HG02588 (cell line): ENCODE measurements around the gene SLC35E3.
A peak's percentile ranks its signal among the peaks of the same experiment; 100 is the strongest.

Source experiments
- ATAC-seq: cut with Tn5 transposase; IDR thresholded peaks from one replicate; pipeline ENCODE4 v1.9.1; 2021; ENCODE audit warnings: mild to moderate bottlenecking, moderate library complexity; ENCODE audit not compliant: unreplicated experiment

SLC35E3 gene

DNA sequence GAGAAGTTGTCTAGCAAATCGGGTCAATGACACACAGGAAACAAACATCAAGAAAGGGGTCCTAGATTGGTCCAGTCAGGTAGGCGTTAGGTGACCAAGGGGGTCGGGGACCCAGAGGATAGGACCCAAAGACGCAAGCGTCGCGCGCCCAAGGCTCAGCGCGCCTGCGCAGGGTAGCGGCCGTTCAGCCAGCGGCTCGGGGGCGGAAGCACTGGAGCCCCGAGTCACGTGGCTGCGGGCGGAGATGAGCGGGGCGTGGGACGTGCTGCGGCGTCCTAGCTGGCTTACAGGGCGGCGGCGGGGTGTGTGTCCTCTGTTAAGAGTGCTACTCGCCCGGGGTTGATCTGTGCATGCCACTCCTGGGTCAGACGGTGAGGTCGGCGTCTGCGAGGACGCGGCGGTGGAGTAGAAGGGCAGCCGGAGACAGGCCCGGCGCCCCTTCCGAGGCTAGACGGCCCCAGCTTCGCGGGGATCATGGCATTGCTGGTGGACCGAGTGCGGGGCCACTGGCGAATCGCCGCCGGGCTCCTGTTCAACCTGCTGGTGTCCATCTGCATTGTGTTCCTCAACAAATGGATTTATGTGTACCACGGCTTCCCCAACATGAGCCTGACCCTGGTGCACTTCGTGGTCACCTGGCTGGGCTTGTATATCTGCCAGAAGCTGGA, at the start of gene SLC35E3:
Gene SLC35E3 (plus strand): TSS at position 273 of the 668 bp plus-strand sequence. CDS start 202 bp downstream, at position 475.
- peak; percentile 96 for ATAC-seq

DNA sequence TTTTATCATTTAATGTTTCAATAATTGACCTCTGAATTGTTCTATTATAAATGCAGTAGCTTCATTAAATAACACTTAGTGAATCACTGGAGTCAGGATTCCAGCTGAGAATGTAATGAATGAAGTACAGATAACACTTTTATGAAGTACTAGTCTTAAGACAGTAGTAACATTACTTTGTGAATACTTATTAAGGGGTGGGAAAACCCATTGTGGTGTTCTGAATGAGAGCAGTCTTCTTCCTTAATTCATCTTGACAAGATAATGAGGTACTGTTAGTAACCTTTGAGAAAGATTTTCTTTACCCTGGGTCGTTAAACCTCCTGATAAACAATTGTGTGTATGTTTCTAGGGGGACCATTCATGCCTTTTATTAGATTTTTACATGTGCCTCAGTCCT, 46.5 kb upstream of the SLC35E3 start:
- no peak for ATAC-seq

DNA sequence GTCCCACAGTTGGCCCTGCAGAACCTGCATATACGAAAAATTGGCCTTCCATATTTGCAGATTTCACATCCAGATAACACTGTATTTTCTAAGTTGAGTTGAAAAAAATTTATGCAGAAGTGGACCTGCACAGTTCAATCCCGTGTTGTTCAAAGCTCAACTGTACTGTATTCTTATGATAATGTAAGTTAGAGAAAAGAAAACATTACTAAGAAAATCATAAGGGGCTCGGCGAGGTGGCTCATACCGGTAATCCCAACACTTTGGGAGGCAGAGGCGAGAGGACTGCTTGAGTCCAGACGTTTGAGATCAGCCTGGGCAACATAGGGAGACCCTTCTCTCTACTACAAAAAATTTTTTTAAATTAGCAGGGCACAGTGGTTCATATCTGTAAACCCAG, 18.2 kb upstream of the SLC35E3 start:
- ATAC-seq = no peak

DNA sequence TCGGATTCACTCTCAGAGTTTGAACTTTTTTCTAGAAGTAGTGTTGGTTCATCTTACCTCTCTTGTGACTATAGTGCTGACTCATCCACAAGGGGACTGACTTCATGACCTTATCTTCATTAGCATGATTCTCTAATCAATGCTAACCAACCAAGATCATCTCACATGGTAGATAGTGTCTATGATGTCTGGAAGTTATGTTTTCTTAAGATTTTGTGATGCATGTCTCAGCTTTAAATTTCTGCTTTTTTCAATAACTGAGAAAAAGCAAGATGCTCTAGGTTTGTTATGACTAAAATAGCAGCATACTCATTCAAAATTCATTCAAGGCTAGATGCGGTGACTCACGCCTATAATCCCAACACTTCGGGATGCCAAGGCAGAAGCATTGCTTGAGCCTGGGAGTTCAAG, 12.3 kb upstream of the SLC35E3 start:
- no peak for ATAC-seq

DNA sequence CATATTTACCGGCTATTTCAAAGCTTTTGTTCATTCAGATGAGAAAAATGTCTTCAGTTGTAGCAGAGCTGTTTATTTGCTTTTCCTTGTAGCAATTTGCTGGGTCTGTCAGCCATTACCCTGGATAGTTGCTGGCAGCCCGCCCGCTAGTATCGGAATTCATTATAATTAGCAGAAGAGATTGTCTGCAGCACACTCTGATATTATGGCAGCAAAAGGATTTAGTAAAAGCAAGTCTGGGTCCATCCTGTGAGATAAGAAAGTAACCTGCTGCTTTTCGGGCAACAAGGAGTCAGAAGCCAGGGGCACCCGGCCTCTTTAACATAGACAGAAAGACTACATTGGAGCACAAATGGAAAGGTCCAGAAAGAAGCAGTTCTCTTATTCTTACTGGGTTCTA, 6.1 kb upstream of the SLC35E3 start:
- ATAC-seq = no peak

DNA sequence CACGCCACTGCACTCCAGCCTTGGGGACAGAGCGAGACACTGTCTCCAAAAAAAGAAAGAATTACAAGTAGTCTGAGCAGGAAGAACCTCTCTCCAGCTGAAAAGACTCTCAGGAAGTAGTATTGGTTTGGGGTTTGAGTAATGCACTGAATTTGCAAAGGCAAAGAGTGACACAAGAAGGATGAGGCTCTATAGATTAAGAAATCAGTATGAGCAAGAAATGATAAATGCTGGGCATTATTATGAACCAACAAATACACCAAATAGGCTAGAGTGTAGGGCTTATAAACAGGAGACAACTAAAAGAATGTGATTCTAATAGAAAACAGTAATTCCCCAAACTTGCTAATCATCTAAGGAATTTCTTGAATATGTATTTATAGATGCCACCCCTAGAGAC, 2.6 kb upstream of the SLC35E3 start:
- no peak for ATAC-seq

DNA sequence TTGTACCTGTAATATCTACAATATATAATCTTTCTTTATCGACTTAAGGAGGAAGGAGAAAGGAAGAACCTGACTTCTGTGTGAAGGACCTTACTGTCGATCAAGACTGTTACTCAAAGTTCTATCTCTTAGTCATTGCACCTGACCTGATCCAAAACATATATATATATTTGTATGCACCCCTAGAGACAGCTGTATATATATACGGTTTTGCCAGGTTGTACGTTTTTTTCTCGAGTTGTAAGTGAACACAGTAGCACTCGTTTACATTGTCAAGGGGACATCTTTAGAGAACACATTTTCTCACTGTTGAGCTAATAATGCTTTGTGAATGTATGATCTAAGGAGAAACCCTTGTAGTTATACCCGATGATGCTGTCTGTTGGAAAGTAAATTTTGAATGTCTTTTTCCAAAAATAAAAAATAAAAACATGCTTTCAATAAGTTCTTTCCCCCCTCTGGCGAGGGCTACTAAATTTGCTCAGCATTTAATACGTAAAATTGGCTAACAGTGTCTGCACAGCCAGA, 536 bp upstream of the SLC35E3 start:
- no peak for ATAC-seq

DNA sequence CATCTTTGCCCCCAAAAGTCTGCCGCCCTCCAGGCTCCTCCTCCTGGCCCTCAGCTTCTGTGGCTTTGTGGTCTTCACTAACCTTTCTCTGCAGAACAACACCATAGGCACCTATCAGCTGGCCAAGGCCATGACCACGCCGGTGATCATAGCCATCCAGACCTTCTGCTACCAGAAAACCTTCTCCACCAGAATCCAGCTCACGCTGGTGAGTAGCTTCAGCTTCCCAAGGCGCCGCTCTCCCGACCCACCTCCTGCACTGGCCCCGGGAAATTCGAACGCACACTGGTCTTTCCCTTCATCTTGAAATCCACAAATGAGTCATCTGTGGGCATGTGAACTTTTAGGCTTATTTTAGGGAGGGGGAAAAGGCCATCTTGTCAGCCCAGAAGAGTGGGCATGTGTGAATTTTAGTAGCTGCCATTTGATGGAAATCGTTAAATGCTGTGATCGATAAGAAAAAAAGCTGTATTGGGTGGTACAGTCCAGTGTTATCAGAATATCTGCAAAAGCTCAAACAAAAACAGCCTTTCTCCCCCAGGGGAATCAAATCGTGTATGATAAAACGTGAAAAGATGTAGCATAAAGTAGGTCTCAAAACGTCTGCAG, 700 bp downstream of the SLC35E3 start:
- peak; percentile 29 for ATAC-seq

DNA sequence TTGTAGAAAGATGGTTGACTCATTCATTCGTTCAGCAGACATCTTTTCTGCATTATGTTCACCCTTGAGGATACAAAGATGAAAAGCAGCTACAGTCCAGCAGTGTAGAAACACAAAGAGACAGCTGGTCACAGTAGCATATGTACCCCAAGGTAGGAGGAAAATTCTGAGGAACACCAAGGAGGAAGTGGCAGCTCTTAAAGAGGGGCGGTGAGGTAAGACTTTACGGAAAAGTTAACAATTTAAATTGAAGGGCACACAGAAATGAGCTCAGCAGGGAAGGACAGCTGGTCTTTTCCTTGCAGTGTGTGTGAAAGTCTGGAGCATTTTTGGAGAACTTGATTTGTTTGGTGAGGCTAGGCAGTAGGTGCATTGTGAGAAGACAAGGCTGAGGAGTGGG, 3.5 kb downstream of the SLC35E3 start:
- ATAC-seq = no peak

DNA sequence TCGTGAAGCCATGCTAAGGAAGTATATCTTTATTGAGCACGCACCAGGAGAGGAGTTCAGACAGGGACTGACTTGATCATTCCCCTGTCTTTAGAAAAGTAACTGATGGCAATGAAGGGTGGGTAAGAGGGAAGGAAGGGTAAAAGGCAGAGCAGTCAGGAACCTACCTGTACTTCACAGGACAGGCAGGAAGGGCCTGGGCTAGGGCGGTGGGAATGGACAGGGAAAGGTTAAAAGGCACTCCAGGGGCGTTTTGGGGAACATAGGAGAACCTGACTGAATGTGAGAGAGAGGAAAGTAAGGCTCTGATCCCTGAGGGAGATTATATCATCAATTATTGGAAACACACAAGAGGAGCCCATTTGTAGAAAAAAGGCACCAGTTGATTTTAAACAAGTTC, 3.9 kb downstream of the SLC35E3 start:
- ATAC-seq = no peak

DNA sequence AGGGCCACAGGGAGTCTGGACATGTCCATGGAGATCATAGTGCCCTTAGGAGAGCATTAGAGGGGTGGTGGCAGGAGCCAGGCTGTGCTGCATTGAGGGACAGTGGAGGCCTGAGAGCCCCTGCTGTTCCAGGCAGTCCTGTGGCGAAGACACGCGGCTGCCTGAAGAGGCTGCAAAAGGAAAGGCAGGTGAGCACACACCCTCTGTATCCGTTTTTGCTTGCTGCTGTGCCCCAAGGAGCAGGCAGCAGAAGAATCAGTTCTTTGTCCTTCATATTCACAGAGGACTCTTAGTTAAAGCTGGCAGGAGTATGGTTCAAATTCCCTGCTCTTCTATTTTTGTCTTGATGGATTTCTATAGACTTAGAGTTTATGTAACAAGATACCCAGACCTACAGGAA, 4.5 kb downstream of the SLC35E3 start:
- no peak for ATAC-seq

DNA sequence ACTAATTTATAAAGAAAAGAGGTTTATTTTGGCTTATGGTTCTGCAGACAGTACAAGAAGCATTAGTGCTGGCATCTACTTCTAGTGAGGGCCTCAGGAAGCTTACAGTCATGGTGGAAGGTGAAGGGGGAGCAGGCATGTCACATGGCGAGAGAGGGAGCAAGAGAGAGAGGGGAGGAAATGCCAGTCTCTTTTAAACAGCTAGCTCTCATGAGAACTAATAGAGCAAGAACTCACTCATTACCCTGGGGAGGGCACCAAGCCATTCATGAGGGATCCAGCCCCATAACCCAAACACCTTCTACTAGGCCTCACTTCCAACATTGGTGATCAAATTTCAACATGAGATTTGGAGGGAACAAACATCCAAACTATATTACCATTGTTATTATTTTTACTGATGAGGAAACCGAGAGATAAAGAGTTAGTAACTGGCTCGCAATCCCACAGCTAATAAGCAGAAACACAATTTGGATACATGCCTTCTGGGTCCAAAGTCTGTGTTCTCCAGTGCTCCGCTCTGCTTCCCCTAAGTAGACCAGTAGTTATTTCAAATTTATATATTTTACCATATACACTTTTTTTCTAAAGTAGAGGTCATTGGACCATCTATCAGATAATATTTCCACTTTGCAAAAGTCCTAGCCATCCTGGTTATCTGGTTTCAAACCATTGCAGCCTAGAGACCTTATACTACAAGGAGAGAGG, 9.7 kb downstream of the SLC35E3 start:
- no peak for ATAC-seq

DNA sequence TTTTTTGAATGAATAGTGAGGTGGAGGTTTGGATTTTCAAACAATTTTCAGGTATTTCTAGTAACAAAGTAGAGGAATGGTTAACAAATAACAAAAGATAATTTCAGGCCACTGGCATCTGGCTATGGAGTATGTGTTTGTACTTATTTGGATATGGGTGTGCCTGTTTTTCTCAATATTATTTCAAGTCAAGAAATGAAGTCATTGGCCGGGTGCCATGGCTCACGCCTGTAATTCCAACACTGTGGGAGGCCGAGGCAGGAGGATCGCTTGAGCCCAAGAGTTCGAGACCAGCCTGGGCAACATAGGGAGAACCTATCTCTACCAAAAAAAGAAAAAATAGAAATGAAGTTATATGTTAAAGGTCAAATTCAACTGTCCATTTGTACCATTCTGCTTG, 13.9 kb downstream of the SLC35E3 start:
- ATAC-seq = no peak

DNA sequence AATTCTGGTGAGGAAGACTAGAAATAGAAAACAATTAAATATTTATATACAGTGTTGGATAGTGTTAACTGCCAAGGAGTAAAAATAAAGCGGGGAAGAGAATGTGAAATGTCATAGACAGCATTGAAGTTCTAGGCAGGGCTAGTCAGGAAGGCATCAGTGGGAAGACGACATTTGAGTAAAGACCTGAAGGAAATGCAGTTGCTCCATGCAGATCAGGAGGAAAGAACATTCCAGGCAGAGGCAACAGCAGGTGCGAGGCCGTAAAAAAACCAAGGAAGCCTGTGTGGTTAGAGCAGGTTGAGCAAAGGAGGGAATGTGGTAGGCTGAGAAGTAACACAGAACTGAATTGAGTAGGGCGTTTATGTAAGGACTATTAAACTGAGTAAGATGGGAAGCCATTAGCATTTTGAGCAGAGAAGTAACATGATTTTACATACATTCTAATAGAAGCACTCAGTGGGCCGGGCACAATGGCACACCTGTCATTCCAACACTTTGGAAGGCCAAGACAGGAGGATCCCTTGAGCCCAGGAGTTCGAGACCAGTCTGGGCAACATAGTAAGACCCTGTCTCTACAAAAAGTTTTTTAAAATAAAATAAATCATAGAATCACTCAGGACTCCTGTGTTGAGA, 14.9 kb downstream of the SLC35E3 start:
- ATAC-seq = no peak

DNA sequence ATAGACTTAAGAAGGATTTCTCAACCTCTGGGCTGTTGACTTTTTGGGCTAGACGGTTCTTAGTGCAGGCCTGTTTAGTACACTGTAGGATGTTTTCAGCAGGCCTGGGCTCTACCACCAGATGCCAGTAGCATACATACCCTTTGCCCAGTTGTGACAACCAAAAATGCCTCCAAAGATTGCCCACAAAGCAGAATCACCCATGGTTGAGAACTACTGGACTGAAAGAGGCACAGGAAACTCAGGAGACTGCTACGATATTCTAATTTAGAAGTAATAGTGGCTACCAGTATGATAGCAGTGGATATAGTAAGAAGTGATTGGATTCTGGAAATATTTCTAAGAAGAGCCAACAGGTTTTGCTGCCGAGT, 15.5 kb downstream of the SLC35E3 start:
- ATAC-seq = no peak

DNA sequence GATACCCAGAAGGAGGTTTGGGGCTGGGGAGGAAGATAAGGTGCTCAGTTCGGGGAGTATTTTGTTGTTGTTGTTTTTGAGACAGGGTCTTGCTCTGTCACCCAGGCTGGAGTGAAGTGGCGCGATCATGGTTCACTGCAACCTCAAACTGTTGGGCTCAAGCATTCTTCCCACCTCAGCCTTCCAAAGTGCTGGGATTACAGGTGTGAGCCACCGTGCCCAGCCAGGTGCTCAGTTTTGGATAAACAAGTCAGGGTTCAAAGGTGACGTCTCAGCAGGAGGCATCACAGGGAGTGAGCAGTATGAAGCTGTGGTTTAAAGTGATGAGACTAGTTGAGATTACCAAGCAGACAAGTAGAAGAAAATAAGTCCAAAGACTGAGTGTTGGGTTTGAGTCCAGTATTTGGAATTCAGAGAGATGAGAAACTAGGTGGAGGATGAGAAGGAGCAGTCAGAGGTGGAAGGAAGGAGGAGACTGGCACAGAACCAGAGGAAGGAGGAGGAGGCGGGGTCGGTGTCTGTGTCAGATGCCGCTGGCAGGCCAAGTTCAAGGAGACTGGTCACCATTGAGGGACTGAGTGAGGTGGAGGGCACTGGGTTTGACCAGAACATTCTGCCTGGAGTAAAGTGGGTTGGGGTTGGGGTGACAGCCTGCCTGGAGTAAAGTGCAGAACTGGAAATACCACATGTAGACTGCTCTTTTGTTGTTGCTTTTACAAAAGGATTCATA, 16.1 kb downstream of the SLC35E3 start:
- ATAC-seq = no peak

DNA sequence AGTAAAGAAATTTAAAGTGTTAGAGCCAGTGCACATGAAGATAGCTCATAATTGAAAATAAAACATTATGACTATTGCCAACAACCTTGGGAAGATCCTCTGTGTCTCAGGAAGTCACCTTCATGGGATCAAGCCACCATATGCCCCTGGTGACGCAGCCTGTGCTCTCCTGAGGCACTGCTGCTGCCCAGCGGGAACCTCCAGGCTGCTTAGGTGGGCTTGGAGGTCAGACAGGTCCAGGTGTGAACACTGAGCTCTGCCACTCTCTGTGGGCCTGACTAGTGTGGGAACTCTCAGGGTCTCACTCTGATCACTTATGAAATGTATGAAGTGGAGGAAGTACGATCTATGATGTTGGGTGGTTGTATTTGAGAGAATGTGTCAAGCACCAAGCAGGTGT, 16.7 kb downstream of the SLC35E3 start:
- no peak for ATAC-seq

DNA sequence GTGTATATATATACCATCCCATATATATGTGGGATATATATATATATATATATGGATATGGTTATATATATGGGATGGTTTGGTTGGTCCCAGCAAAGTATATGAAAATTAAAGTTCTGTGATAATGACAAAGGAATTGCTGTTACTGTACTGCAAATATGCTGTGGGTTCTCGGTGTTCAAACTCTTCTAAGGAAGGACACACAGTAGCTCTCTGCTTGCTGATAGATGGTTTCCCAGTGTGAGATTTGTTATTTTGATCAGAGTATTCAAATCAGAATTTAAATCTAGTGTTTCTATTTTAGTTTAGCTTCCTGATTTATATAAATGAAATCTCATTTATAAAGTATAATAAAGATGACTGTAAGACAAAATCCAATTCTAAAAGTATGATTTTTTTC, 19.7 kb downstream of the SLC35E3 start:
- ATAC-seq = no peak

DNA sequence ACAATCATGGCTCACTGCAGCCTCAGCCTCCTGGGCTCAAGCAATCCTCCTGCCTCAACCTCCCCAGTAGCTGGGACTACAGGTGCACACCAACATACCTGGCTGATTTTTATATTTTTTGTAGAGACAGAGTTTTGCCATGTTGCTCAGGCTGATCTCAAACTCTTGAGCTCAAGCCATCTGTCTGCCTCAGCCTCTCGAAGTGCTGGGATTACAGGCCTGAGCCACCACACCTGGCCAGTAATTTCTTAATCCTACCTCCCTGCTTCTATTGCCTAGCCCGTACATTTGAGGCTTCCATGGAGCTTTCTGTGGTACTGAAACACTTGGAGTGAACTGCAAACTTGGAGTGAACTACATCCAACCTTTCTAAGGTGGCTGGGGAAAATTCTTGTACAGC, 20.7 kb downstream of the SLC35E3 start:
- no peak for ATAC-seq

DNA sequence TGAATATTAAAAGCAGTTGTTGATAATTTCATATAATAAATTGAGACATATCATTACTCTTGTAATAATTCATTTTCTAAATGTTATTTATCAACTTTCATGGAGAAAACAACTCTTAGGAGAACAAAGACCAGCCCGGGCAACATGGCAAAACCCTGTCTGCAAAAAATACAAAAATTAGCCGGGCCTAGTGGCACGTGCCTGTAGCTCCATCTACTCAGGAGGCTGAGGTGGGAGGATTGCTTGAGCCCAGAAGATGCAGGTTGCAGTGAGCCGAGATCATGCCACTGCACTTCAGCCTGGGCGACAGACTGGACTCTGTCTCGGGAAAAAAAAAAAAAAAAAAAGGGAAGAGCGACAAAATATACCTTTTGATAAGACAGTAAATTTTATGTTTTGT, 21.2 kb downstream of the SLC35E3 start:
- ATAC-seq = no peak

DNA sequence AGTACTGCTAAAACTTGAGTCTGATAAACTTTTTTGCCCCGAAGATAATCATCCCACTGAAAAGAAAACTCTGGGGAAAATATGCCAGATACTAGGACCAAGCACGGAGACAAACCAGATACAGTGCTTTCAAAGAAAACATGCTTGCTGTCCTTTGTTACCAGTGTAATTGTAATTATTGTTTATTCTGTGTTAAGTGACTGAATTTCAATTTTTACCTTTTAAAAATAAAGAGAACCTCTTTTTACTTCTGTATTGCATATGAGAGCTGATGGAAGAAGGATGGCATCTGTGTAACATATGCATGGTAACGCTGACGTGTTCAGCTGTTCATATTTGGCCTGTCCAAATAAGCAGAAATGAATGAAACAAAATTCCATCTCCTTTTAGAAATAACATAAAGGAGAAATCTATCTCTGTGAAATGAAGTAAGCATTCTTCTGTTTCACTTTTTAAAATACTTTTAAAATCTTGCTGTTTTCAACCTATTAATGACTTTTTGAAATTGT, 22.5 kb downstream of the SLC35E3 start:
- ATAC-seq = no peak
